Breast epithelium (tissue), 3 donors: Measurements from ENCODE around the gene GAS7.

Source experiments
- POLR2A ChIP-seq: fragments of 450-650 bp; IDR thresholded peaks from one replicate; pipeline ENCODE4 v1.6.1; 2016; ENCODE audit warnings: antibody characterized with exemption, mild to moderate bottlenecking, moderate library complexity
- POLR2AphosphoS5 ChIP-seq, 3 donors: sonication (generic); formaldehyde crosslinking; IDR thresholded peaks; one replicate each; pipeline ENCODE4 v1.6.1; 2017; ENCODE audit warnings: antibody characterized with exemption in 3 of 3
- TF ChIP-seq, protein P1 (sequence below), 3 donors: fragments of 450-650 bp; IDR thresholded peaks; one replicate each; pipeline ENCODE4 v1.5.1; 2016 to 2017; ENCODE audit warnings: antibody characterized with exemption in 3 of 3, mild to moderate bottlenecking in 3 of 3, moderate library complexity in 3 of 3

DNA sequence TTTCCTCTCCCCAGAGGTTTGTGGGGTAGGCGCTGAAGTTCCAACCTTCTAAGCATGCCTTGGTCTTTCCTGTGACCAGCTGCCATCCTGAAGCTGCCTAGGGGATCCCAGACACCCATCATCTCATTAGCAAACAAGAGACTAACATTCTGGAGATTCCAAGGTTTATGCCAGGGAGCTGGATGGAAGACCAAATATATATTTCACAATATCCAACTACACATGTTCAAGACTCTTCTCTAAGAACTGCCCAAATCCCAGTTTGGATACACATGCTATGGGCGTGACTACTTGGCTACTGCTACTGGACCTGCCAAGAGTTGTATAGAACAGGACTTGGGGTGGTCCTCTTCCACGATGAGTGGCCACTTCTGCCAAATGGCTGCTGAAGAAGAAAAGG lies 200.3 kb downstream of the GAS7 start:
- TF ChIP-seq, protein P1, sequence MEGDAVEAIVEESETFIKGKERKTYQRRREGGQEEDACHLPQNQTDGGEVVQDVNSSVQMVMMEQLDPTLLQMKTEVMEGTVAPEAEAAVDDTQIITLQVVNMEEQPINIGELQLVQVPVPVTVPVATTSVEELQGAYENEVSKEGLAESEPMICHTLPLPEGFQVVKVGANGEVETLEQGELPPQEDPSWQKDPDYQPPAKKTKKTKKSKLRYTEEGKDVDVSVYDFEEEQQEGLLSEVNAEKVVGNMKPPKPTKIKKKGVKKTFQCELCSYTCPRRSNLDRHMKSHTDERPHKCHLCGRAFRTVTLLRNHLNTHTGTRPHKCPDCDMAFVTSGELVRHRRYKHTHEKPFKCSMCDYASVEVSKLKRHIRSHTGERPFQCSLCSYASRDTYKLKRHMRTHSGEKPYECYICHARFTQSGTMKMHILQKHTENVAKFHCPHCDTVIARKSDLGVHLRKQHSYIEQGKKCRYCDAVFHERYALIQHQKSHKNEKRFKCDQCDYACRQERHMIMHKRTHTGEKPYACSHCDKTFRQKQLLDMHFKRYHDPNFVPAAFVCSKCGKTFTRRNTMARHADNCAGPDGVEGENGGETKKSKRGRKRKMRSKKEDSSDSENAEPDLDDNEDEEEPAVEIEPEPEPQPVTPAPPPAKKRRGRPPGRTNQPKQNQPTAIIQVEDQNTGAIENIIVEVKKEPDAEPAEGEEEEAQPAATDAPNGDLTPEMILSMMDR (IDR thresholded peaks at IDR 0.05), result no peak
- TF ChIP-seq POLR2A (no peak), POLR2AphosphoS5 (IDR thresholded peaks at IDR 0.05) (no peak)
